H1 (cell line): ENCODE measurements around the gene CCDC33. TPM values are rescaled to one million over a fixed set of nuclear protein-coding genes. Genes with fewer than 3 reads are reported as not detected.

Experiments
- CHD7 ChIP-seq: fragments of 300-600 bp; sonication (generic); IDR thresholded peaks from 2 replicates; pipeline ENCODE4 v1.7.1; 2012; ENCODE audit warnings: low read length, moderate library complexity, mild to moderate bottlenecking, inconsistent platforms; ENCODE audit not compliant: insufficient replicate concordance
- PHF8 ChIP-seq: fragments of 200-600 bp; sonication (generic); conservative IDR thresholded peaks from 2 replicates; pipeline ENCODE4 v1.7.1; 2012; ENCODE audit warnings: low read depth, mild to moderate bottlenecking, inconsistent platforms, low read length, moderate library complexity
- polyA plus RNA-seq, 7 experiments: library from polyadenylated mRNA; depleted of rRNA in 3 of 7; stranded (reverse) in 5 of 7; unstranded in 2 of 7; fragments of >200 nt in 5 of 7; fragments of 200-250 nt in 2 of 7; gene quantifications; 1 replicate in 5 of 7; 2 replicates in 1 of 7; 4 replicates in 1 of 7; pipeline versions ENCODE4 v1.2.1 to v1.2.3, GENCODE V29; 2011 to 2013; ENCODE audit warnings: missing spikeins in 2 of 7, mixed read lengths in 2 of 7
- total RNA-seq: library from RNA; stranded (reverse); fragmentation: NEBNext Ultra II Directional; extraction: Animal tissue kit (Norgen Biotek cat#: 25700); gene quantifications from 2 replicates; pipeline ENCODE4 v1.2.1, GENCODE V29; 2021

The CCDC33 gene
- total and polyA plus RNA-seq, 2 of the 8 experiments (the other 6 are each of a cell fraction or from before 2014, with no cell fraction given) = 2.0 to 2.7 TPM

- TF ChIP-seq CHD7 (no peak), PHF8 (no peak)
Observed at GRCh38 chr15:74335396-74335795, 99.3 kb downstream of the CCDC33 start (continued).
